IMR-90 (cell line): ENCODE results near the gene INSM1. TPM values are rescaled to one million over a fixed set of nuclear protein-coding genes. Genes with fewer than 3 reads are reported as not detected.

Experiments
- ATAC-seq: fragments of 200-7000 bp; cut with Tn5 transposase; 2 replicates; pipeline ENCODE4 v1.9.1; 2020; ENCODE audit warnings: low read depth, mild to moderate bottlenecking, moderate library complexity
- BruUV-seq: library from RNA; stranded (reverse); fragments of 400-500 nt; replicated peaks from 2 replicates; lab custom pipeline; 2021; lab: Mats Ljungman, UMichigan
- CTCF ChIA-PET: fragments of 300-600 bp; formaldehyde crosslinking; extraction: SDS; loops from one replicate; lab custom pipeline; 2021; ENCODE audit warnings: antibody characterized with exemption; lab: Yijun Ruan, JAX
- POLR2A ChIA-PET: fragments of 300-600 bp; sonication (Branson Sonifier 250); formaldehyde crosslinking; loops from one replicate; lab custom pipeline; 2022; ENCODE audit warnings: antibody characterized with exemption; ENCODE audit not compliant: unreplicated experiment; lab: Charles Lee
- DNase-seq: peaks from one replicate; pipeline ENCODE4 v3.0.0; 2013
- H2AFZ ChIP-seq: replicated peaks from 2 replicates; pipeline ENCODE3; 2013; ENCODE audit warnings: low read length, mild to moderate bottlenecking; ENCODE audit not compliant: poor library complexity
- H2AK5ac ChIP-seq: 2 replicates; pipeline ENCODE4 v1.6.1; 2013; ENCODE audit warnings: low read depth, low read length, inconsistent platforms
- H2AK9ac ChIP-seq: replicated peaks from 2 replicates; pipeline ENCODE3; 2013; ENCODE audit warnings: mild to moderate bottlenecking, low read depth, low read length, moderate library complexity; ENCODE audit not compliant: poor library complexity
- H2BK120ac ChIP-seq: 2 replicates; pipeline ENCODE4 v1.6.1; 2013; ENCODE audit warnings: low read depth, low read length, inconsistent platforms
- H2BK15ac ChIP-seq: 3 replicates; pipeline ENCODE4 v1.6.1; 2013; ENCODE audit warnings: low read depth, low read length, inconsistent platforms
- H2BK20ac ChIP-seq: 2 replicates; pipeline ENCODE4 v1.6.1; 2013; ENCODE audit warnings: low read depth, mild to moderate bottlenecking, inconsistent platforms, low read length, moderate library complexity
- H2BK5ac ChIP-seq: 2 replicates; pipeline ENCODE4 v1.6.1; 2013; ENCODE audit warnings: mild to moderate bottlenecking, low read depth, low read length, inconsistent platforms; ENCODE audit not compliant: poor library complexity, severe bottlenecking
- H3K14ac ChIP-seq: replicated peaks from 2 replicates; pipeline ENCODE4 v1.6.1; 2013; ENCODE audit warnings: low read depth, low read length, inconsistent platforms
- H3K18ac ChIP-seq: 2 replicates; pipeline ENCODE4 v1.6.1; 2013; ENCODE audit warnings: low read depth, low read length, control low read depth
- H3K23ac ChIP-seq: 2 replicates; pipeline ENCODE4 v1.6.1; 2013; ENCODE audit warnings: low read depth, low read length, inconsistent platforms
- H3K27ac ChIP-seq: 2 replicates; pipeline ENCODE4 v1.5.1; 2013; ENCODE audit warnings: mild to moderate bottlenecking, control low read depth, low read length; ENCODE audit not compliant: insufficient read depth
- H3K27me3 ChIP-seq: 2 replicates; pipeline ENCODE4 v1.6.1; 2013; ENCODE audit warnings: low read length; ENCODE audit not compliant: control insufficient read depth, insufficient read depth
- H3K36me3 ChIP-seq: 2 replicates; pipeline ENCODE4 v1.6.1; 2013; ENCODE audit warnings: low read length, mixed read lengths; ENCODE audit not compliant: control insufficient read depth, insufficient read depth
- H3K4ac ChIP-seq: 2 replicates; pipeline ENCODE4 v1.6.1; 2013; ENCODE audit warnings: low read depth, low read length, inconsistent platforms
- H3K4me1 ChIP-seq: 2 replicates; pipeline ENCODE4 v1.6.1; 2013; ENCODE audit warnings: low read length, mixed read lengths; ENCODE audit not compliant: control insufficient read depth, insufficient read depth
- H3K4me2 ChIP-seq: 2 replicates; pipeline ENCODE4 v1.6.1; 2013; ENCODE audit warnings: low read depth, mild to moderate bottlenecking, control low read depth, low read length, moderate library complexity
- H3K4me3 ChIP-seq: 2 replicates; pipeline ENCODE4 v1.5.1; 2013; ENCODE audit warnings: low read depth, mild to moderate bottlenecking, control low read depth, low read length, moderate library complexity; ENCODE audit not compliant: insufficient read depth
- H3K56ac ChIP-seq: 2 replicates; pipeline ENCODE4 v1.6.1; 2013; ENCODE audit warnings: low read length, inconsistent platforms; ENCODE audit not compliant: insufficient read depth; ENCODE audit errors: extremely low read depth
- H3K79me1 ChIP-seq, 2 experiments: 2 replicates each; pipeline ENCODE4 v1.6.1; 2013; ENCODE audit warnings: low read length in 2 of 2, inconsistent platforms in 1 of 2, low read depth in 1 of 2
- H3K9ac ChIP-seq: 2 replicates; pipeline ENCODE4 v1.6.1; 2013; ENCODE audit warnings: low read depth, low read length, control low read depth
- H3K9me1 ChIP-seq: 2 replicates; pipeline ENCODE4 v1.6.1; 2013; ENCODE audit warnings: low read length, inconsistent platforms; ENCODE audit not compliant: insufficient read depth
- H3K9me3 ChIP-seq: 2 replicates; pipeline ENCODE4 v1.6.1; 2013; ENCODE audit warnings: low read length; ENCODE audit not compliant: control insufficient read depth, insufficient read depth
- H4K20me1 ChIP-seq: 2 replicates; pipeline ENCODE4 v1.6.1; 2013; ENCODE audit warnings: low read length, inconsistent platforms; ENCODE audit not compliant: insufficient read depth
- H4K5ac ChIP-seq: 2 replicates; pipeline ENCODE4 v1.6.1; 2013; ENCODE audit warnings: mild to moderate bottlenecking, low read depth, low read length, control low read depth
- H4K8ac ChIP-seq, 2 experiments: 2 replicates each; pipeline ENCODE4 v1.6.1; 2013; ENCODE audit warnings: low read depth in 2 of 2, low read length in 2 of 2, control low read depth in 1 of 2, inconsistent platforms in 1 of 2
- H4K91ac ChIP-seq: 2 replicates; pipeline ENCODE4 v1.6.1; 2013; ENCODE audit warnings: low read depth, low read length, inconsistent platforms; ENCODE audit not compliant: insufficient read depth
- MAZ ChIP-seq: IDR thresholded peaks from 2 replicates; pipeline ENCODE4 v1.6.1; 2012; ENCODE audit warnings: low read depth, mild to moderate bottlenecking, low read length, improper control_type of control experiment, moderate library complexity, borderline replicate concordance
- RCOR1 ChIP-seq: IDR thresholded peaks from 2 replicates; pipeline ENCODE4 v1.6.1; 2012; ENCODE audit warnings: mild to moderate bottlenecking, low read length, improper control_type of control experiment; ENCODE audit not compliant: insufficient replicate concordance
- WGBS, 2 experiments: methylation state at CpG; one replicate each; pipeline versions ENCODE4 v1.1.5 to v1.1.7; 2013; ENCODE audit warnings: missing lambda C conversion rate in 2 of 2; ENCODE audit not compliant: insufficient read length in 1 of 2; ENCODE audit errors: extremely low coverage in 2 of 2; 5-methylcytosine and 5-hydroxymethylcytosine counted together
- dilution Hi-C: fragments of 300-500 bp; cut with HindIII; formaldehyde crosslinking; loops from one replicate; pipeline ENCODE4 v1.14.3; 2018; ENCODE audit warnings: low sequenced_read_pairs; ENCODE audit not compliant: unreplicated experiment
- in situ Hi-C: fragments of 300-500 bp; cut with MboI; formaldehyde crosslinking; loops from 3 replicates; pipeline ENCODE4 v1.14.3; 2019; ENCODE audit warnings: low sequenced_read_pairs, inconsistent platforms, mixed read lengths
- intact Hi-C: fragments of 100-400 bp; cut with micrococcal nuclease; formaldehyde crosslinking; loops from 2 replicates; pipeline ENCODE4 v1.10.0; 2022
- polyA plus RNA-seq, 3 experiments: library from polyadenylated mRNA; depleted of rRNA; stranded (reverse); fragments of >200 nt; gene quantifications; 2 replicates each; pipeline ENCODE4 v1.2.3, GENCODE V29; 2012; ENCODE audit warnings: low replicate concordance in 1 of 3
- total RNA-seq: library from RNA; depleted of rRNA; stranded (reverse); fragments of >200 nt; gene quantifications from 2 replicates; pipeline ENCODE4 v1.2.3, GENCODE V29; 2012

Gene INSM1
- total and polyA plus RNA-seq, 2 of the 4 experiments (the other 2 are of a cell fraction) = not detected

- Histone ChIP-seq H4K91ac (no peak overlapping the region), H2AK5ac (no peak overlapping the region), H2BK5ac (no peak overlapping the region), H3K4me1 (peaks cover 2% of the 10 kb centered on the region; the same call in 1 of the 2 replicates), H4K5ac (no peak overlapping the region), H3K27ac (no peak overlapping the region), H3K9me3 (peaks cover 3% of the 10 kb centered on the region; the same call in 1 of the 2 replicates), H2BK15ac (no peak overlapping the region), H3K36me3 (no peaks in the 10 kb centered on the region), H2AK9ac (no peak overlapping the region), H3K9me1 (no peaks in the 10 kb centered on the region), H3K4me3 (no peak overlapping the region), H4K8ac (no peak overlapping the region), H3K4me2 (no peak overlapping the region), H2AFZ (no peak overlapping the region), H3K14ac (no peak overlapping the region), H3K4ac (no peak overlapping the region), H3K9ac (no peak overlapping the region), H3K18ac (no peak overlapping the region), H3K56ac (no peak overlapping the region), H4K20me1 (no peaks in the 10 kb centered on the region), H3K23ac (no peak overlapping the region), H2BK20ac (no peak overlapping the region), H3K27me3 (peaks cover 95% of the 10 kb centered on the region), H2BK120ac (no peak overlapping the region), H3K79me1 (no peaks in the 10 kb centered on the region)
- POLR2A ChIA-PET = no interaction called here
- 2% methylated on average over 24 of the region's 63 CpGs; no CpG with 5 or more reads in 1 of the 2 experiments for WGBS, 2 experiments
- DNase-seq = no peak
- no peak for TF ChIP-seq RCOR1
- TF ChIP-seq MAZ = no peak
- dilution Hi-C loops = no loop called here
- intact Hi-C loops = no loop called here
- in situ Hi-C loops = no loop called here
- ATAC-seq = no peak
- BruUV-seq = no TSS peak
- CTCF ChIA-PET = interaction anchor here (0.6 to 0.7 kb wide), 2 partner anchors 36 to 107 kb away, joined by 3 read pairs; no protein-coding TSS in a partner anchor
These were observed 879 bp upstream of the INSM1 start for GRCh38 chr20:20366876-20367574.
